Measurements from ENCODE around the gene GXYLT1. TPM values are rescaled to one million over a fixed set of nuclear protein-coding genes. Genes with fewer than 3 reads are reported as not detected.

GXYLT1 gene
- total and polyA plus RNA-seq, 2 of the 13 experiments (the other 11 are each of a cell fraction or from before 2014, with no cell fraction given) = 7.8 to 17.0 TPM

DNA sequence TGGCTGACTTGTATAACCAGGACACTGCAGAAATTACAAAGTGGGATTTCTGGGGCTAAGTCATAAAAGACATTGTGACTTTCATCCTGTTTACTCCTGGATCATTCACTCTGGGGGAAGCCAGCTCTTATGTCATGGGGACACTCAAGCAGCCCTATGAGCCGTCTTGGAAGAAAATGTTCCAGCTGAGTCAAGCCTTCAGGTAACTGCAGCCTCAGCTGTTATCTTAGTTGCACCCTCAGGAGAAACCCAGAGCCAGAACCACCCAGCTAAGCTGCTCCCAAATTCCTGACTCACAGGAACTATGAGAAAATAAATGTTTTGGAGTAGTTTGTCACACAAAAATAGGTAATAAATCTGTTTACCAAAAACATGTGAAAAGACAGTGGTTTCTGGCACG lies 43.1 kb upstream of the GXYLT1 start:
- Histone ChIP-seq H3K27me3 (ENCODE audit: control insufficient read depth in 1 of 2, insufficient read depth in 2 of 2, low read length in 2 of 2) (no peaks in the 10 kb centered on the region), H3K4me3 (replicated peaks in 1 of 3; ENCODE audit: insufficient read depth in 1 of 3, low read depth in 2 of 3, low read length in 3 of 3) (no peak overlapping the region), H3K9ac (ENCODE audit: insufficient read depth, low read depth, low read length) (no peak overlapping the region), H4K20me1 (ENCODE audit: insufficient read depth, low read length) (no peaks in the 10 kb centered on the region), H3K4me1 (ENCODE audit: insufficient read depth, low read length) (no peaks in the 10 kb centered on the region), H2AFZ (ENCODE audit: low read length) (no peak overlapping the region), H3K27ac (ENCODE audit: extremely low read length, insufficient read depth, low read length) (no peak overlapping the region), H3K9me3 (ENCODE audit: low read length) (no peaks in the 10 kb centered on the region), H3K4me2 (ENCODE audit: low read depth, low read length) (no peak overlapping the region), H3K36me3 (replicated peaks in 1 of 2; ENCODE audit: control insufficient read depth in 1 of 2, insufficient read depth in 2 of 2, low read length in 2 of 2) (peaks cover 0 to 3% of the 10 kb centered on the region in 2 experiments; a peak in 1 of 5 replicates), H3K79me2 (ENCODE audit: insufficient read depth, low read length) (no peaks in the 10 kb centered on the region)
- in situ Hi-C loops (cut with HindIII; ENCODE audit: extremely low pct_ligation_motif_present, low pct_unique_long_range_greater_than_20kb) = no loop called here
- no peak for DNase-seq (ENCODE audit: low spot score)
- ATAC-seq = no peak
- POLR2A ChIA-PET = no interaction called here
- CTCF ChIA-PET (ENCODE audit: low intra/inter-chr PET ratio, low total read pairs) = no interaction called here
- BruUV-seq (replicated peaks) = no TSS peak
- intact Hi-C loops (cut with micrococcal nuclease; ENCODE audit: unreplicated experiment) = no loop called here
- 92% methylated on average over 2 of the region's 2 CpGs for WGBS (ENCODE audit: low lambda C conversion rate)
- no peak for FAIRE-seq
- no peak for TF ChIP-seq TBP (CRISPR knock-in tag; IDR thresholded peaks at IDR 0.05)
- no peak for TF ChIP-seq ATF1 (CRISPR knock-in tag; IDR thresholded peaks at IDR 0.05)

DNA sequence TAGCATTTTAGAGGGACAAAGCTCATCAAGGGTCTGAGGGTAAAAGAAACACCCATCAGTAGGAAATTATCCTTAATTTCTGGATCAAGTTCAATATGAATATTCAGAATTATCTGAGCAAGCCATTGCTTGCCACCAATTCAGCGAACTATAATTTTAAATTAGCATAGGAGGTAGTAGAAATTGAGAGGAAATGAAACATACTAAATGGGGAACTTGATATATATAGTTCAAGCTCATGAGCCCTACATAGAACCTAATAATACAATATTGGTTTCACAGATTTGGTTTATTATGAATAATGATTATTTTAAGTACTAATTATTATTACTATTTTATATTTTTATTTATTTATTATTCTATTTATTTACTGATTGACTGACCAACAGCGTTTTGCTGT lies 42.1 kb upstream of the GXYLT1 start:
- 0 out of 5 replicates have a peak, but pooled peaks cover 0 to 2% of the 10 kb centered on the region in 2 experiments for H3K36me3 ChIP-seq (replicated peaks in 1 of 2; ENCODE audit: control insufficient read depth in 1 of 2, insufficient read depth in 2 of 2, low read length in 2 of 2)
- no peaks in the 10 kb centered on the region for H3K79me2 ChIP-seq (ENCODE audit: insufficient read depth, low read length)
- BruUV-seq (replicated peaks) = no TSS peak
- FAIRE-seq (no peak), DNase-seq (ENCODE audit: low spot score) (no peak), ATAC-seq (no peak)
- no peak overlapping the region for H3K27ac ChIP-seq (ENCODE audit: extremely low read length, insufficient read depth, low read length)
- no peaks in the 10 kb centered on the region for H3K9me3 ChIP-seq (ENCODE audit: low read length)
- in situ Hi-C loops (cut with HindIII; ENCODE audit: extremely low pct_ligation_motif_present, low pct_unique_long_range_greater_than_20kb) = no loop called here
- intact Hi-C loops (cut with micrococcal nuclease; ENCODE audit: unreplicated experiment) = no loop called here
- no peaks in the 10 kb centered on the region for H4K20me1 ChIP-seq (ENCODE audit: insufficient read depth, low read length)
- no peak overlapping the region for H3K4me3 ChIP-seq (replicated peaks in 1 of 3; ENCODE audit: insufficient read depth in 1 of 3, low read depth in 2 of 3, low read length in 3 of 3)
- TF ChIP-seq, protein P1, sequence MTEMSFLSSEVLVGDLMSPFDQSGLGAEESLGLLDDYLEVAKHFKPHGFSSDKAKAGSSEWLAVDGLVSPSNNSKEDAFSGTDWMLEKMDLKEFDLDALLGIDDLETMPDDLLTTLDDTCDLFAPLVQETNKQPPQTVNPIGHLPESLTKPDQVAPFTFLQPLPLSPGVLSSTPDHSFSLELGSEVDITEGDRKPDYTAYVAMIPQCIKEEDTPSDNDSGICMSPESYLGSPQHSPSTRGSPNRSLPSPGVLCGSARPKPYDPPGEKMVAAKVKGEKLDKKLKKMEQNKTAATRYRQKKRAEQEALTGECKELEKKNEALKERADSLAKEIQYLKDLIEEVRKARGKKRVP (CRISPR knock-in tag; IDR thresholded peaks at IDR 0.05) = no peak
- no peak for TF ChIP-seq CHD4 (IDR thresholded peaks at IDR 0.05; ENCODE audit: borderline replicate concordance, low read length)
- TF ChIP-seq, protein P2, sequence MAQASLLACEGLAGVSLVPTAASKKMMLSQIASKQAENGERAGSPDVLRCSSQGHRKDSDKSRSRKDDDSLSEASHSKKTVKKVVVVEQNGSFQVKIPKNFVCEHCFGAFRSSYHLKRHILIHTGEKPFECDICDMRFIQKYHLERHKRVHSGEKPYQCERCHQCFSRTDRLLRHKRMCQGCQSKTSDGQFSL (CRISPR knock-in tag; IDR thresholded peaks at IDR 0.05) = no peak
- no peak for TF ChIP-seq ZNF703 (CRISPR knock-in tag; IDR thresholded peaks at IDR 0.05; ENCODE audit: borderline replicate concordance)
- no peak for TF ChIP-seq ZKSCAN5 (CRISPR knock-in tag; IDR thresholded peaks at IDR 0.05)
- no peak for TF ChIP-seq ZNF674 (CRISPR knock-in tag; IDR thresholded peaks at IDR 0.05; ENCODE audit: low read depth)
- TF ChIP-seq MAFG (CRISPR knock-in tag; IDR thresholded peaks at IDR 0.05) = no peak
- H2AFZ ChIP-seq (ENCODE audit: low read length) = no peak overlapping the region
- 93% methylated on average over 2 of the region's 2 CpGs for WGBS (ENCODE audit: low lambda C conversion rate)
- no peaks in the 10 kb centered on the region for H3K4me1 ChIP-seq (ENCODE audit: insufficient read depth, low read length)
- H3K27me3 ChIP-seq (ENCODE audit: control insufficient read depth in 1 of 2, insufficient read depth in 2 of 2, low read length in 2 of 2) = no peaks in the 10 kb centered on the region
- POLR2A ChIA-PET = no interaction called here
- H3K9ac ChIP-seq (ENCODE audit: insufficient read depth, low read depth, low read length) = no peak overlapping the region
- no peak overlapping the region for H3K4me2 ChIP-seq (ENCODE audit: low read depth, low read length)
- CTCF ChIA-PET (ENCODE audit: low intra/inter-chr PET ratio, low total read pairs) = no interaction called here

Measured in HepG2 (cell line).